Keratinocyte (primary cell): ENCODE data around the gene RFWD3. TPM values are rescaled to one million over a fixed set of nuclear protein-coding genes. Genes with fewer than 3 reads are reported as not detected.

Source experiments
- DNase-seq: peaks from one replicate; pipeline ENCODE4 v3.0.0-alpha.2; 2011; ENCODE audit warnings: low read depth, missing footprints, low spot score
- FAIRE-seq: peaks from 2 replicates; lab custom pipeline; 2011; peaks lifted over from hg19 to GRCh38; lab: Jason Lieb, UNC
- H2AFZ ChIP-seq: 2 replicates; pipeline ENCODE4 v1.6.0; 2012; ENCODE audit warnings: low read length, control low read depth, inconsistent platforms; ENCODE audit not compliant: control insufficient read depth
- H3K27ac ChIP-seq: 2 replicates; pipeline ENCODE4 v1.5.1; 2011; ENCODE audit warnings: low read length; ENCODE audit not compliant: control insufficient read depth, insufficient read depth
- H3K27me3 ChIP-seq: 3 replicates; pipeline ENCODE4 v1.6.0; 2011; ENCODE audit warnings: low read length; ENCODE audit not compliant: control insufficient read depth, insufficient read depth; ENCODE audit errors: extremely low read depth
- H3K36me3 ChIP-seq, 2 experiments: 2 replicates in 1 of 2; 3 replicates in 1 of 2; pipeline ENCODE4 v1.5.1; 2011; ENCODE audit warnings: low read length in 2 of 2, mild to moderate bottlenecking in 1 of 2; ENCODE audit not compliant: control insufficient read depth in 2 of 2, insufficient read depth in 2 of 2; ENCODE audit errors: extremely low read depth in 1 of 2
- H3K4me1 ChIP-seq: 3 replicates; pipeline ENCODE4 v1.5.1; 2011; ENCODE audit warnings: low read length; ENCODE audit not compliant: control insufficient read depth, insufficient read depth; ENCODE audit errors: extremely low read depth
- H3K4me2 ChIP-seq: 3 replicates; pipeline ENCODE4 v1.6.0; 2011; ENCODE audit warnings: low read depth, low read length; ENCODE audit not compliant: control insufficient read depth, insufficient read depth; ENCODE audit errors: extremely low read depth
- H3K4me3 ChIP-seq, 3 experiments: fragments of 200-600 bp in 1 of 3; sonication (generic) in 1 of 3; 2 replicates in 2 of 3; 3 replicates in 1 of 3; pipeline ENCODE4 v1.5.1; 2011 to 2016; ENCODE audit warnings: low read length in 3 of 3, mild to moderate bottlenecking in 3 of 3, control low read depth in 2 of 3, inconsistent platforms in 1 of 3, low read depth in 1 of 3, mixed read lengths in 1 of 3, mixed run types in 1 of 3, moderate library complexity in 1 of 3; ENCODE audit not compliant: control insufficient read depth in 2 of 3, insufficient read depth in 2 of 3; ENCODE audit errors: extremely low read depth in 1 of 3
- H3K79me2 ChIP-seq: 2 replicates; pipeline ENCODE4 v1.6.0; 2012; ENCODE audit warnings: low read length; ENCODE audit not compliant: control insufficient read depth, insufficient read depth
- H3K9ac ChIP-seq: 3 replicates; pipeline ENCODE4 v1.6.0; 2011; ENCODE audit warnings: low read length; ENCODE audit not compliant: control insufficient read depth, insufficient read depth; ENCODE audit errors: extremely low read depth
- H3K9me1 ChIP-seq: 3 replicates; pipeline ENCODE4 v1.6.0; 2011; ENCODE audit warnings: low read length; ENCODE audit not compliant: control insufficient read depth, insufficient read depth; ENCODE audit errors: extremely low read depth
- H3K9me3 ChIP-seq: 2 replicates; pipeline ENCODE4 v1.5.1; 2012; ENCODE audit warnings: low read depth, low read length; ENCODE audit not compliant: control insufficient read depth
- H4K20me1 ChIP-seq: 3 replicates; pipeline ENCODE4 v1.6.0; 2011; ENCODE audit warnings: low read length; ENCODE audit not compliant: control insufficient read depth, insufficient read depth; ENCODE audit errors: extremely low read depth
- CTCF ChIP-seq, 3 experiments: IDR thresholded peaks in 1 of 3; conservative IDR thresholded peaks in 1 of 3; optimal IDR thresholded peaks in 1 of 3; 2 replicates in 2 of 3; 3 replicates in 1 of 3; pipeline versions ENCODE3 to v1.5.1; 2011; ENCODE audit warnings: low read length in 3 of 3, mild to moderate bottlenecking in 3 of 3, moderate library complexity in 2 of 3, control low read depth in 1 of 3, inconsistent platforms in 1 of 3; ENCODE audit not compliant: insufficient read depth in 2 of 3; ENCODE audit errors: extremely low read depth in 1 of 3
- EZH2 ChIP-seq: IDR thresholded peaks from one replicate; pipeline ENCODE4 v1.6.1; 2012; ENCODE audit warnings: inconsistent platforms, mild to moderate bottlenecking, low read length, moderate library complexity
- dilution Hi-C: fragments of 300-500 bp; cut with MboI; formaldehyde crosslinking; loops from one replicate; pipeline ENCODE4 v1.7.0; 2020; ENCODE audit warnings: low sequenced_read_pairs; ENCODE audit not compliant: extremely low pct_ligation_motif_present
- polyA plus RNA-seq, 5 experiments: library from polyadenylated mRNA; depleted of rRNA in 3 of 5; stranded (reverse) in 3 of 5; stranded (forward) in 1 of 5; unstranded in 1 of 5; fragments of >200 nt; gene quantifications; 1 replicate in 1 of 5; 2 replicates in 3 of 5; 3 replicates in 1 of 5; pipeline versions ENCODE4 v1.2.1 to v1.2.3, GENCODE V29; 2011 to 2012; ENCODE audit warnings: missing spikeins in 2 of 5, low read depth in 1 of 5, low replicate concordance in 1 of 5

The RFWD3 gene
- polyA plus RNA-seq, 1 donor (not counting 4 experiments of a cell fraction or from before 2014, with no cell fraction given) = 29.2 TPM

DNA sequence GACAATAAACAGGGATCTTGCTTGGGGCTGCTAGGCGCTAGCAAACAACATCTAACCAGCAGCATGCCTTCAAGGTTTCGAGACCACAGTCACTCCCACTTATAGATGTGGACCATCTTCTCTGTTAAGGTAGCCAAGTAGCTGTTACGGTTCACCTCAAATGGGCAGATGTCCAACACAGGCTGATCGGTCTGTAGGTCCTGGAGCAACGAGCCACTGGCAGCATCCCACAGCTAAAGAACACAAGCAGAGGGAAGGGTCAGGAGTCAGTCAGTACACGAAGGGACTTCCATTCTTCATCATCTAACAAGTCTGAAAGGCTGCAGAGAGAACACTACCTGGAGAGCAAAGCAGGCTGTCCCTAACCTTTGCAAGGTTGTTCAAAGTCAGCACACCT, 42.8 kb downstream of the RFWD3 start:
- no peak for TF ChIP-seq CTCF (optimal IDR thresholded peaks at IDR 0.05 in 1 of 3, IDR thresholded peaks at IDR 0.05 in 1 of 3, conservative IDR thresholded peaks at IDR 0.05 in 1 of 3; ENCODE audit: extremely low read depth in 1 of 3, insufficient read depth in 2 of 3, low read length in 3 of 3)
- no peak for TF ChIP-seq EZH2
- DNase-seq (no peak), FAIRE-seq (no peak)
- no peak overlapping the region for H2AFZ ChIP-seq
- H3K79me2 ChIP-seq = no peaks in the 10 kb centered on the region
- H3K9me3 ChIP-seq = no peaks in the 10 kb centered on the region
- H3K9me1 ChIP-seq = no peaks in the 10 kb centered on the region
- H3K9ac ChIP-seq = no peak overlapping the region
- dilution Hi-C loops = no loop called here
- no peaks in the 10 kb centered on the region for H3K27me3 ChIP-seq
- H3K4me3 ChIP-seq = no peak overlapping the region
- no peak overlapping the region for H3K27ac ChIP-seq
- no peaks in the 10 kb centered on the region for H4K20me1 ChIP-seq
- H3K36me3 ChIP-seq = peaks cover 21 to 44% of the 10 kb centered on the region in 2 experiments
- no peaks in the 10 kb centered on the region for H3K4me1 ChIP-seq
- no peak overlapping the region for H3K4me2 ChIP-seq

DNA sequence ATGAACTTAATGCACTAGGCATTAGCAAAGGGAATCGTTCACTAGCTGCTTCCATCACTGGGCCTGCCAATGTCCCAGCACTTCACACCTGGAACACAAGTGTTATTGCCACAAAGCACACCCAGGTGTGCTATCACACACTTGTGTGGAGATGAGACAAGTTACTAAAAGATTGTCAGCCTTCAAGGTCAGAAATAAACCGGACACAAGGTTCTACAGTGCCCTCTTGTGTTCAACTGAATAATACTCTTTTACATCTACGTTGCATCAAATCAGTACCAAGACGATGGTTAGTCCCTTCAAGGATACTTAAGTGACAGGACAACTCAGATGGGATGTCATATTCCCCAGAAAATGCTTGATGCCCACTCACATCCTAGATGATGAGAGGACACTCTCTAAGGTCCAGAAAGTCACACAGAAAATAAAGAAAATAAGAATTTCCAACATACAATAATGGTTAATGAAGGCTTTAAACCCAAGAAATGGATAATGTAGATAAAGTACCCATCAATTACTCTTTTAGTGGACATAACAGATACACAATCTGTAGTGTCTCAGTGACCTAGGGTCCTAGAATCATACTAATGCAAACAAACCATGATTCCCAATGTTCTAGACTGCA, 43.4 kb downstream of the RFWD3 start:
- H3K4me3 ChIP-seq = no peak overlapping the region
- FAIRE-seq (peak; percentile 59), DNase-seq (no peak)
- dilution Hi-C loops = no loop called here
- TF ChIP-seq CTCF (optimal IDR thresholded peaks at IDR 0.05 in 1 of 3, IDR thresholded peaks at IDR 0.05 in 1 of 3, conservative IDR thresholded peaks at IDR 0.05 in 1 of 3; ENCODE audit: extremely low read depth in 1 of 3, insufficient read depth in 2 of 3, low read length in 3 of 3) = peak; percentile 38 to 61 (median 39)
- no peak for TF ChIP-seq EZH2
- H3K4me1 ChIP-seq = no peaks in the 10 kb centered on the region
- no peaks in the 10 kb centered on the region for H3K27me3 ChIP-seq
- no peak overlapping the region for H3K27ac ChIP-seq
- no peaks in the 10 kb centered on the region for H3K9me1 ChIP-seq
- no peak overlapping the region for H2AFZ ChIP-seq
- H3K4me2 ChIP-seq = no peak overlapping the region
- no peak overlapping the region for H3K9ac ChIP-seq
- no peaks in the 10 kb centered on the region for H4K20me1 ChIP-seq
- no peaks in the 10 kb centered on the region for H3K79me2 ChIP-seq
- peaks cover 18 to 40% of the 10 kb centered on the region in 2 experiments for H3K36me3 ChIP-seq
- H3K9me3 ChIP-seq = no peaks in the 10 kb centered on the region
